ENCODE results near the gene SKIC2.

The SKIC2 gene

DNA sequence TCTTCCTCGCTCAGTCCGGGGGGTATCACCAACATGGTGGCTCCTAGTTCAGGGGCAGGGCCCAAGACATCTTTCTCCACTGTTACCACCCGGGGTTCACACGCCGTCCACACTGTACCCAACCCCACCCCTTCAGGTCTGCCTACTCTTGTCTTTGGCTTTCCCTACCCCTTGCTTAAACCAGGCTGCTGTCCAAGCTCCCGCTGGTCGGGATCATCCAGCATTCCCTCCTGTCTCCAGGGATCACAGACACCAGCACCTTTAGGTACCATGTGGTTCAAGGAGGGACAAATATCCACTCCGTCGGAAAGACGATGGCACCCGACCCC is 599 bp upstream of the SKIC2 start:
- Histone ChIP-seq H3K27me3 (ENCODE audit: control insufficient read depth in 1 of 2, insufficient read depth in 1 of 2, low read length in 2 of 2) (no peaks in the 10 kb centered on the region), H2AK5ac (ENCODE audit: low read length, severe bottlenecking) (peak overlapping the region; percentile 10), H3K4me2 (ENCODE audit: low read length, poor library complexity, severe bottlenecking) (peak overlapping the region; percentile 97), H3K4me3 (ENCODE audit: insufficient read depth in 1 of 2, low read depth in 1 of 2, low read length in 2 of 2) (peak overlapping the region; percentile 92 to 100), H3K79me1 (replicated peaks; ENCODE audit: low read length, poor library complexity, severe bottlenecking) (peaks cover 60% of the 10 kb centered on the region), H2BK12ac (ENCODE audit: low read length in 2 of 2) (no peak overlapping the region), H3K4ac (ENCODE audit: low read depth in 1 of 2, low read length in 2 of 2) (peak overlapping the region; percentile 62 to 66), H3K9ac (ENCODE audit: low read length) (peak overlapping the region; percentile 100), H4K8ac (ENCODE audit: low read length) (peak overlapping the region; percentile 96), H4K91ac (ENCODE audit: low read length) (peak overlapping the region; percentile 70), H3K4me1 (ENCODE audit: control insufficient read depth, insufficient read depth, low read depth, low read length) (peaks cover 11% of the 10 kb centered on the region), H3K18ac (ENCODE audit: low read depth in 1 of 2, low read length in 2 of 2) (peak overlapping the region; percentile 57 to 79), H2BK5ac (ENCODE audit: low read depth, low read length, poor library complexity, severe bottlenecking) (no peak overlapping the region), H2BK15ac (ENCODE audit: low read depth, poor library complexity, severe bottlenecking) (no peak overlapping the region), H3K9me3 (ENCODE audit: control insufficient read depth, low read length) (no peaks in the 10 kb centered on the region), H3K14ac (ENCODE audit: low read length in 2 of 2) (peak overlapping the region in 1 of 2 experiments; percentile 72), H3K36me3 (ENCODE audit: control insufficient read depth in 1 of 2, insufficient read depth in 2 of 2, low read depth in 1 of 2, low read length in 2 of 2) (peaks cover 61 to 74% of the 10 kb centered on the region in 2 experiments), H2BK120ac (ENCODE audit: low read depth, low read length) (peak overlapping the region; percentile 11), H3K23ac (ENCODE audit: low read length in 2 of 2) (no peak overlapping the region), H2AFZ (ENCODE audit: low read depth, low read length) (peak overlapping the region; percentile 43), H3K27ac (ENCODE audit: low read length, poor library complexity, severe bottlenecking) (peak overlapping the region; percentile 28)
- no peak for DNase-seq
- WGBS, result 16% methylated on average over 11 of the region's 11 CpGs

DNA sequence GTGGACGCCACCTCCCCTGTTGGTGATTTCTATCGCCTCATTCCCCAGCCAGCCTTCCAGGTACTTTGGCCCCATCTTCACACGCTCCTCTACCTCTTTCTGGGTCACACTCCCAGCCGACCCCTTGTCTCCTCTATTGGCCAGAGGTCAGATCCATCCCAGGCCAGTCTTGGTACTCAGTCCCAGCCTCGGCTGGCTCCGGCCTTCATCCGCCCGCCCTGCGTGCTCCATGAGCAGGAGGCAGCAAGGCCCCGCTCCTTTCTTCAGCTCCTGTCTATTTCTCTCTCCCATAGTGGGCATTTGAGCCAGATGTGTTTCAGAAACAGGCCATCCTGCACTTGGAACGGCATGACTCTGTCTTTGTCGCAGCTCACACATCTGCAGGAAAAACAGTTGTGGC is 2.6 kb downstream of the SKIC2 start:
- Histone ChIP-seq H3K4me1 (ENCODE audit: control insufficient read depth, insufficient read depth, low read depth, low read length) (peaks cover 11% of the 10 kb centered on the region), H3K9ac (ENCODE audit: low read length) (no peak overlapping the region), H2AK5ac (ENCODE audit: low read length, severe bottlenecking) (no peak overlapping the region), H3K27ac (ENCODE audit: low read length, poor library complexity, severe bottlenecking) (no peak overlapping the region), H3K14ac (ENCODE audit: low read length in 2 of 2) (no peak overlapping the region), H2AFZ (ENCODE audit: low read depth, low read length) (no peak overlapping the region), H3K36me3 (ENCODE audit: control insufficient read depth in 1 of 2, insufficient read depth in 2 of 2, low read depth in 1 of 2, low read length in 2 of 2) (peaks cover 60 to 77% of the 10 kb centered on the region in 2 experiments), H4K91ac (ENCODE audit: low read length) (no peak overlapping the region), H2BK15ac (ENCODE audit: low read depth, poor library complexity, severe bottlenecking) (no peak overlapping the region), H2BK120ac (ENCODE audit: low read depth, low read length) (no peak overlapping the region), H3K27me3 (ENCODE audit: control insufficient read depth in 1 of 2, insufficient read depth in 1 of 2, low read length in 2 of 2) (no peaks in the 10 kb centered on the region), H3K4me2 (ENCODE audit: low read length, poor library complexity, severe bottlenecking) (no peak overlapping the region), H3K4ac (ENCODE audit: low read depth in 1 of 2, low read length in 2 of 2) (no peak overlapping the region), H3K4me3 (ENCODE audit: insufficient read depth in 1 of 2, low read depth in 1 of 2, low read length in 2 of 2) (no peak overlapping the region), H3K79me1 (replicated peaks; ENCODE audit: low read length, poor library complexity, severe bottlenecking) (peaks cover 62% of the 10 kb centered on the region), H3K23ac (ENCODE audit: low read length in 2 of 2) (no peak overlapping the region), H3K9me3 (ENCODE audit: control insufficient read depth, low read length) (no peaks in the 10 kb centered on the region), H3K18ac (ENCODE audit: low read depth in 1 of 2, low read length in 2 of 2) (no peak overlapping the region), H2BK5ac (ENCODE audit: low read depth, low read length, poor library complexity, severe bottlenecking) (no peak overlapping the region), H4K8ac (ENCODE audit: low read length) (no peak overlapping the region), H2BK12ac (ENCODE audit: low read length in 2 of 2) (no peak overlapping the region)
- no peak for DNase-seq
- WGBS, result 98% methylated on average over 12 of the region's 12 CpGs

DNA sequence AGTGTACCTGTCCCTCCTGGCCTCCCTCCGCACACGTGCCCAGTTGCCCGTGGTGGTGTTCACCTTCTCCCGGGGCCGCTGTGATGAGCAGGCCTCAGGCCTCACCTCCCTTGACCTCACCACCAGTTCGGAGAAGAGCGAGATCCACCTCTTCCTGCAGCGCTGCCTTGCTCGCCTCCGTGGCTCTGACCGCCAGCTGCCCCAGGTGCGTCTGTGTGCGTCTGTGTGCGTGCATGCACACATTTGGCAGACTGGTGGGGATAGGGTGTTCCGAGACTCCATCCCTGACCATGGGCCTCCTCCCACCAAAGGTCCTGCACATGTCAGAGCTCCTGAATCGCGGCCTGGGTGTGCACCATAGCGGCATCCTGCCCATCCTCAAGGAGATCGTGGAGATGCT is 4.9 kb downstream of the SKIC2 start:
- H3K4me2 ChIP-seq (ENCODE audit: low read length, poor library complexity, severe bottlenecking), result no peak overlapping the region
- peaks cover 60% of the 10 kb centered on the region for H3K79me1 ChIP-seq (replicated peaks; ENCODE audit: low read length, poor library complexity, severe bottlenecking)
- H3K27me3 ChIP-seq (ENCODE audit: control insufficient read depth in 1 of 2, insufficient read depth in 1 of 2, low read length in 2 of 2), result no peaks in the 10 kb centered on the region
- H3K23ac ChIP-seq (ENCODE audit: low read length in 2 of 2), result no peak overlapping the region
- DNase-seq, result no peak
- H2AK5ac ChIP-seq (ENCODE audit: low read length, severe bottlenecking), result no peak overlapping the region
- no peak overlapping the region for H3K27ac ChIP-seq (ENCODE audit: low read length, poor library complexity, severe bottlenecking)
- H2AFZ ChIP-seq (ENCODE audit: low read depth, low read length), result no peak overlapping the region
- H4K8ac ChIP-seq (ENCODE audit: low read length), result no peak overlapping the region
- H3K4me3 ChIP-seq (ENCODE audit: insufficient read depth in 1 of 2, low read depth in 1 of 2, low read length in 2 of 2), result no peak overlapping the region
- H3K4ac ChIP-seq (ENCODE audit: low read depth in 1 of 2, low read length in 2 of 2), result no peak overlapping the region
- no peak overlapping the region for H2BK15ac ChIP-seq (ENCODE audit: low read depth, poor library complexity, severe bottlenecking)
- WGBS, result 93% methylated on average over 18 of the region's 19 CpGs
- H3K14ac ChIP-seq (ENCODE audit: low read length in 2 of 2), result no peak overlapping the region
- H2BK120ac ChIP-seq (ENCODE audit: low read depth, low read length), result no peak overlapping the region
- no peak overlapping the region for H3K18ac ChIP-seq (ENCODE audit: low read depth in 1 of 2, low read length in 2 of 2)
- H2BK5ac ChIP-seq (ENCODE audit: low read depth, low read length, poor library complexity, severe bottlenecking), result no peak overlapping the region
- H3K9me3 ChIP-seq (ENCODE audit: control insufficient read depth, low read length), result no peaks in the 10 kb centered on the region
- H2BK12ac ChIP-seq (ENCODE audit: low read length in 2 of 2), result no peak overlapping the region
- H3K36me3 ChIP-seq (ENCODE audit: control insufficient read depth in 1 of 2, insufficient read depth in 2 of 2, low read depth in 1 of 2, low read length in 2 of 2), result peaks cover 79 to 90% of the 10 kb centered on the region in 2 experiments
- peaks cover 9% of the 10 kb centered on the region for H3K4me1 ChIP-seq (ENCODE audit: control insufficient read depth, insufficient read depth, low read depth, low read length)
- H4K91ac ChIP-seq (ENCODE audit: low read length), result peak overlapping the region; percentile 9
- no peak overlapping the region for H3K9ac ChIP-seq (ENCODE audit: low read length)

DNA sequence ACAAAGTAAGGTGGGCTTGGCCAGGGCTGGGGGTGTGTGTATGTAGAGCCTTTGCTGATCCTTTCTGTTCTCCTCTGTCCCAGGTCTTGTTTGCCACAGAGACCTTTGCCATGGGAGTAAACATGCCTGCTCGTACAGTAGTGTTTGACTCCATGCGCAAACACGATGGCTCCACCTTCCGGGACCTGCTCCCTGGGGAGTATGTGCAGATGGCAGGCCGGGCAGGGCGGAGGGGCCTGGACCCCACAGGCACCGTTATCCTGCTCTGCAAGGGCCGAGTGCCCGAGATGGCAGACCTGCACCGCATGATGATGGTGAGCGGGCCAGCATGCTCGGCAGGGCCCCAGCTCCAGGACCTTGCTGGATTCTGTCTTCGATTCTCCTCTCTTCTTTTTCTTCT is 6.7 kb downstream of the SKIC2 start:
- Histone ChIP-seq H3K27me3 (ENCODE audit: control insufficient read depth in 1 of 2, insufficient read depth in 1 of 2, low read length in 2 of 2) (no peaks in the 10 kb centered on the region), H3K9me3 (ENCODE audit: control insufficient read depth, low read length) (no peaks in the 10 kb centered on the region), H2BK12ac (ENCODE audit: low read length in 2 of 2) (no peak overlapping the region), H2BK15ac (ENCODE audit: low read depth, poor library complexity, severe bottlenecking) (no peak overlapping the region), H3K18ac (ENCODE audit: low read depth in 1 of 2, low read length in 2 of 2) (no peak overlapping the region), H3K79me1 (replicated peaks; ENCODE audit: low read length, poor library complexity, severe bottlenecking) (peaks cover 50% of the 10 kb centered on the region), H3K9ac (ENCODE audit: low read length) (no peak overlapping the region), H3K36me3 (ENCODE audit: control insufficient read depth in 1 of 2, insufficient read depth in 2 of 2, low read depth in 1 of 2, low read length in 2 of 2) (peaks cover 89 to 99% of the 10 kb centered on the region in 2 experiments), H2BK120ac (ENCODE audit: low read depth, low read length) (no peak overlapping the region), H2BK5ac (ENCODE audit: low read depth, low read length, poor library complexity, severe bottlenecking) (no peak overlapping the region), H3K14ac (ENCODE audit: low read length in 2 of 2) (no peak overlapping the region), H4K8ac (ENCODE audit: low read length) (no peak overlapping the region), H2AFZ (ENCODE audit: low read depth, low read length) (no peak overlapping the region), H3K4me3 (ENCODE audit: insufficient read depth in 1 of 2, low read depth in 1 of 2, low read length in 2 of 2) (no peak overlapping the region), H3K4ac (ENCODE audit: low read depth in 1 of 2, low read length in 2 of 2) (no peak overlapping the region), H3K4me2 (ENCODE audit: low read length, poor library complexity, severe bottlenecking) (no peak overlapping the region), H4K91ac (ENCODE audit: low read length) (peak overlapping the region; percentile 48), H3K4me1 (ENCODE audit: control insufficient read depth, insufficient read depth, low read depth, low read length) (peaks cover 15% of the 10 kb centered on the region), H2AK5ac (ENCODE audit: low read length, severe bottlenecking) (no peak overlapping the region), H3K27ac (ENCODE audit: low read length, poor library complexity, severe bottlenecking) (no peak overlapping the region), H3K23ac (ENCODE audit: low read length in 2 of 2) (no peak overlapping the region)
- WGBS, result 95% methylated on average over 13 of the region's 13 CpGs
- DNase-seq, result no peak
